Left ventricle myocardium inferior (tissue), 1 donor: ENCODE data around the gene CAPN5. TPM values are rescaled to one million over a fixed set of nuclear protein-coding genes. Genes with fewer than 3 reads are reported as not detected.

Experiments used
- DNase-seq: peaks from one replicate; pipeline ENCODE4 v3.0.0-alpha.2; 2020
- H3K27ac ChIP-seq: fragments of 200-600 bp; replicated peaks from 2 replicates; pipeline ENCODE4 v1.8.0; 2021
- H3K27me3 ChIP-seq: fragments of 200-600 bp; 2 replicates; pipeline ENCODE4 v1.8.0; 2021; ENCODE audit warnings: low read depth
- H3K36me3 ChIP-seq: fragments of 200-600 bp; 2 replicates; pipeline ENCODE4 v1.8.0; 2021
- H3K4me1 ChIP-seq: fragments of 200-600 bp; 2 replicates; pipeline ENCODE4 v1.8.0; 2021
- H3K4me3 ChIP-seq: fragments of 200-600 bp; 2 replicates; pipeline ENCODE4 v1.8.0; 2021; ENCODE audit warnings: mild to moderate bottlenecking, moderate library complexity
- H3K9me3 ChIP-seq: fragments of 200-600 bp; replicated peaks from 2 replicates; pipeline ENCODE4 v1.8.0; 2021
- CTCF ChIP-seq: fragments of 200-600 bp; IDR thresholded peaks from 2 replicates; pipeline ENCODE4 v1.8.0; 2021; ENCODE audit warnings: antibody characterized with exemption, mild to moderate bottlenecking, borderline replicate concordance
- intact Hi-C: fragments of 100-400 bp; cut with micrococcal nuclease; formaldehyde crosslinking; loops from one replicate; pipeline ENCODE4 v1.11.0; 2022
- total RNA-seq: library from RNA; stranded (reverse); fragmentation: NEBNext Ultra II Directional; extraction: Animal tissue kit (Norgen Biotek cat#: 25700); gene quantifications from one replicate; pipeline ENCODE4 v1.2.1, GENCODE V29; 2021
- donor health status: DM: no; HTN: yes; CAD: no; lungs with severe emphysema.

CAPN5 gene
- total RNA-seq, 1 donor from 2014 or later, result 2.3 TPM

DNA sequence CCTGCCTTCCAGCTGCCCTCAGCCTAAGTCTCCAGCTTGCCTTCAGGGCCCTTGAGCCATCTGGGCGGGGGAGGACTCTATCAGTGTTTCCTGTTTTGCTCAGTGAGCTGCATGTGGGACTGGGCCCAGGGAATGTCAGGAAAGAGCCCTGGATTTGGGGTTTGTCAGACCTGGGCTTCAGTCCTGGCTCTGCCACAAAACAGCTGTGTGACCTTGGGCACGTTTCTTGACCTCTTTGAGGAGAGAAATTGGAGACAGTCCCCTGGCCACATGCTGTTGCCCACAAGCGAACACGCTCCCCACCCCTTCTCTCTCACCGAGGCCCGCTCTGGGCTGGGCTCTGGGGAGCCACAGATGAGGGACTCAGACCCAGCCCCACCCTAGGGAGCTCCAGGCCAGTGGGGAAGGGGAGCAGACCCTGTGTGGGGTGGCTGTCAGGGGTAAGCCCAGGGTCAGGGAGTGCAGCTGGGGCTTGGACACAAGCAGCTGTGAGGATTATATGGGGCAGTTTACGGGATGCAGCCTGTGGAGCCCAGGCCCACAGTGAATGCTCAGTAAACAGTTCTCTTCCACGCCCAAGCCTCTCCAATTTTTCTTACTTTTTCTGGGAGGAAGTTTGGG, 73.6 kb downstream of the CAPN5 start:
- Histone ChIP-seq H3K4me1 (peaks cover 34% of the 10 kb centered on the region), H3K27ac (peak overlapping the region; percentile 75), H3K4me3 (no peak overlapping the region), H3K36me3 (no peaks in the 10 kb centered on the region), H3K27me3 (peaks cover 14% of the 10 kb centered on the region), H3K9me3 (no peaks in the 10 kb centered on the region)
- TF ChIP-seq CTCF, result no peak
- peak; percentile 65 for DNase-seq
- intact Hi-C loops, result no loop called here

DNA sequence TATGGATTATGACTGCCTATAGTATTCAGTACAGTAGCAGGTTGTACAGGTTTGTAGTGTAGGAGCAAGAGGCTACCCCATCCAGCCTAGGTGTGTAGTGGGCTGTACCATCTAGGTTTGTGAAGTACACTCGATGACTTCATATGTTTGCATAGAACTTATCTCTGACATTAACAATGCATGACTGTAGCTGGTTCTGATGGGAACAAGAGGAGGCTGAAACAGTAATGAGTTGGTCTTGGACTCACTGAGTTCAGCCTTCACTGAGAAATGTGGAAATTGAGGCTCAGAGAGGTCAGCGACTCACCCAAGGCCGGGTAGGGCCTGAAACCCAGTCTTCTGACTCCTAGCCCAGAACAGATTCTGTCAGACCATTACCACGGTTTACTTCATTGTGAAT, 74.3 kb downstream of the CAPN5 start:
- peaks cover 14% of the 10 kb centered on the region for H3K27me3 ChIP-seq
- no peak for TF ChIP-seq CTCF
- H3K27ac ChIP-seq, result peak overlapping the region; percentile 75
- peaks cover 34% of the 10 kb centered on the region for H3K4me1 ChIP-seq
- no peaks in the 10 kb centered on the region for H3K9me3 ChIP-seq
- H3K4me3 ChIP-seq, result no peak overlapping the region
- intact Hi-C loops, result no loop called here
- DNase-seq, result no peak
- H3K36me3 ChIP-seq, result no peaks in the 10 kb centered on the region

- DNase-seq, result no peak
- TF ChIP-seq CTCF, result no peak
- intact Hi-C loops, result no loop called here
- Histone ChIP-seq H3K4me1 (peaks cover 34% of the 10 kb centered on the region), H3K36me3 (no peaks in the 10 kb centered on the region), H3K27me3 (peaks cover 14% of the 10 kb centered on the region), H3K9me3 (no peaks in the 10 kb centered on the region), H3K27ac (no peak overlapping the region), H3K4me3 (no peak overlapping the region)
Measured at GRCh38 chr11:77141475-77141874, 74.7 kb downstream of the CAPN5 start.

GRCh38 chr11:77142091-77142975, 75.6 kb downstream of the CAPN5 start:
- Histone ChIP-seq H3K4me3 (no peak overlapping the region), H3K27ac (no peak overlapping the region), H3K36me3 (no peaks in the 10 kb centered on the region), H3K4me1 (peaks cover 34% of the 10 kb centered on the region), H3K27me3 (peaks cover 20% of the 10 kb centered on the region), H3K9me3 (no peaks in the 10 kb centered on the region)
- intact Hi-C loops, result no loop called here
- DNase-seq, result no peak
- TF ChIP-seq CTCF, result no peak

DNA sequence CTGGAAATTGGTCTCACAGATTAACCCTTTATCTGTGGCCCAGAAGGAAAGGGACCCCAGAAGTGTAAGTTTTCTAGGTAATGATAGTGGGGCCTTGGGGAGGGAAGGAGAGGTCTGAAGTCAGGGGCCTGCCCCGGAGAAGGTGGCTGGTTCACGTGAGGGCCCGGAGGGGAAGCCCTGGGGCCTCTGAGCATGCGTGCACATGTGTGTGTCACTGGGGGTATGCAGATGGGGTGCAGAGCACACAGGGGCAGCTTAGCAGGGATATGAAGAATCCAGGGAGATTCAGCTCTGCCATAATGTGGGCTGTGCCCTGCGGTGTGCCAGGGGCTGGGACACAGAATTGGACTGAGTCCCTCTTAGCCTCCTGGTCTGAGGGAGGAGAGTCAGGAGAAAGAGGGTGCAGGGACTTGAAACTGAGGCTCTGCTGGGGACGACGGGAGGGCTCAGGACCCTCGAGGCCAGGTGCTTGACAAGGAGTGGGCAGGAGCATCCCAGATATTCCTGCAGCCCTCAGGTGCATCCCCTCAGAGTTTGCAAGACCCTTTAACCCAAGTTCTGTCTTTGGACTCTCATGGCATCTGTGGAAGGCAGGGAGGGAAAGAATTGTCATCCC, 76.7 kb downstream of the CAPN5 start:
- Histone ChIP-seq H3K27me3 (peaks cover 18% of the 10 kb centered on the region), H3K4me1 (peaks cover 26% of the 10 kb centered on the region), H3K4me3 (no peak overlapping the region), H3K27ac (no peak overlapping the region), H3K9me3 (no peaks in the 10 kb centered on the region), H3K36me3 (no peaks in the 10 kb centered on the region)
- intact Hi-C loops, result no loop called here
- DNase-seq, result no peak
- no peak for TF ChIP-seq CTCF
